Cardiac fibroblast (primary cell): ENCODE measurements around the gene STK32C.
A peak's percentile ranks its signal among the peaks of the same experiment; 100 is the strongest.

Source experiments
- DNase-seq, 2 donors: peaks; one replicate each; pipeline versions ENCODE4 v3.0.0 to v3.0.0-alpha.2; 2010; ENCODE audit warnings: low read depth in 2 of 2
- H3K4me3 ChIP-seq, 2 donors: replicated peaks in 1 of 2; 1 replicate in 1 of 2; 2 replicates in 1 of 2; pipeline ENCODE4 v1.5.1; 2011; ENCODE audit warnings: low read depth in 2 of 2, low read length in 2 of 2, mild to moderate bottlenecking in 2 of 2, moderate library complexity in 1 of 2
- TF ChIP-seq, protein P1 (sequence below): IDR thresholded peaks from one replicate; pipeline ENCODE4 v1.5.1; 2011; ENCODE audit warnings: low read depth, mild to moderate bottlenecking, low read length, inconsistent platforms

Gene STK32C

DNA sequence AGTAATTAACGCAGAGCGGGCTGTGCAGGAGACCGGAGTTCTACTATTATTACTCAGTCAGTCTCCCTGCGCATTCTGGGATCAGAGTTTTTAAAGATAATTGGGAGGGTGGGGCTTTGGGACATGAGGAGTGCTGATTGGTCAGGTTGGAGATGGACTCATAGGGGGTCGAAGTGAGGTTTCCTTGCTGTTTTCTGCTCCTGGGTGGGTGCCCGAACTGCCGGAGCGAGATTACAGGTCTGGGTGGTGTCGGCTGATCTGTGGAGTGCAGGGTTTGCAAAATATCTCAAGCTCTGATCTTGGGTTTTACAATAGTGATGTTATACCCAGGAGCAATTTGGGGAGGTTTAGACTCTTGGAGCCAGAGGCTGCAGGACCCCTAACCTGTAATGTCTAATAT lies 20.4 kb upstream of the STK32C start:
- no peak for DNase-seq
- TF ChIP-seq, protein P1, sequence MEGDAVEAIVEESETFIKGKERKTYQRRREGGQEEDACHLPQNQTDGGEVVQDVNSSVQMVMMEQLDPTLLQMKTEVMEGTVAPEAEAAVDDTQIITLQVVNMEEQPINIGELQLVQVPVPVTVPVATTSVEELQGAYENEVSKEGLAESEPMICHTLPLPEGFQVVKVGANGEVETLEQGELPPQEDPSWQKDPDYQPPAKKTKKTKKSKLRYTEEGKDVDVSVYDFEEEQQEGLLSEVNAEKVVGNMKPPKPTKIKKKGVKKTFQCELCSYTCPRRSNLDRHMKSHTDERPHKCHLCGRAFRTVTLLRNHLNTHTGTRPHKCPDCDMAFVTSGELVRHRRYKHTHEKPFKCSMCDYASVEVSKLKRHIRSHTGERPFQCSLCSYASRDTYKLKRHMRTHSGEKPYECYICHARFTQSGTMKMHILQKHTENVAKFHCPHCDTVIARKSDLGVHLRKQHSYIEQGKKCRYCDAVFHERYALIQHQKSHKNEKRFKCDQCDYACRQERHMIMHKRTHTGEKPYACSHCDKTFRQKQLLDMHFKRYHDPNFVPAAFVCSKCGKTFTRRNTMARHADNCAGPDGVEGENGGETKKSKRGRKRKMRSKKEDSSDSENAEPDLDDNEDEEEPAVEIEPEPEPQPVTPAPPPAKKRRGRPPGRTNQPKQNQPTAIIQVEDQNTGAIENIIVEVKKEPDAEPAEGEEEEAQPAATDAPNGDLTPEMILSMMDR = no peak

GRCh38 chr10:132326925-132327324 lies 19.2 kb upstream of the STK32C start:
- TF ChIP-seq, protein P1 = no peak
- no peak for DNase-seq

More for the DNA sequence above, 20.4 kb upstream of the STK32C start:
- no peak overlapping the region for H3K4me3 ChIP-seq

GRCh38 chr10:132326344-132326889 lies 18.7 kb upstream of the STK32C start:
- H3K4me3 ChIP-seq = no peak overlapping the region
- TF ChIP-seq, protein P1 = no peak
- no peak for DNase-seq

More at GRCh38 chr10:132326925-132327324, 19.2 kb upstream of the STK32C start:
- no peak overlapping the region for H3K4me3 ChIP-seq

- TF ChIP-seq, protein P1 = no peak
- peak in 1 of 2 donors; percentile 33 for DNase-seq
- H3K4me3 ChIP-seq = no peak overlapping the region
These were observed 16.4 kb upstream of the STK32C start for GRCh38 chr10:132324186-132324585.

GRCh38 chr10:132322586-132323048 lies 14.9 kb upstream of the STK32C start:
- TF ChIP-seq, protein P1 = peak; percentile 27
- DNase-seq = peak; percentile 68 to 80
- H3K4me3 ChIP-seq = no peak overlapping the region

DNA sequence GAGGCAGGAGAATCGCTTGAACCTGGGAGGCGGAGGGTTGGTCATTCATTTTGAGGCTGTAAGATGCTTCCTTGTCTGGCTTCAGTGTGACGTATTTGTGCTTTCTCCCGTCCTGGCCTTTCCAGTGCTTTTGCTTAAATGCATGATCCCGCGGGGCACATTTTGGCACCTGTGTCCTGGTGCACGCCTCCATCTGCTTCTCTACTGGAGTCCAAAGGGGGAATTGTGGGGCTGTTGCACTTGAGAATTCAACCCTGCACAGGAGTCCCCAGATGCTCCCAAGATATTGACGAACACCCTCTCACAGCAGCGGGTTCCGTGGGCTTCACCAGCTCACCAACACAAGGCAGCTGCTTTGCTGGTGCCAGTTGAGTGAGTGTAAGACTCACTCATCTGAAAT lies 14.0 kb upstream of the STK32C start:
- no peak for DNase-seq
- no peak overlapping the region for H3K4me3 ChIP-seq
- TF ChIP-seq, protein P1 = no peak
